Glutamatergic neuron (in vitro differentiated cells): ENCODE measurements around the gene LIPF. TPM values are rescaled to one million over a fixed set of nuclear protein-coding genes. Genes with fewer than 3 reads are reported as not detected.

Experiments used
- DNase-seq: peaks from one replicate; pipeline ENCODE4 v3.0.0; 2022
- H3K27ac Mint-ChIP-seq: one replicate; pipeline ENCODE4 v1.8.0; 2020; ENCODE audit warnings: mild to moderate bottlenecking, mixed read lengths, inconsistent platforms; ENCODE audit not compliant: unreplicated experiment
- H3K27me3 Mint-ChIP-seq: one replicate; pipeline ENCODE4 v1.8.0; 2020; ENCODE audit warnings: mild to moderate bottlenecking, moderate library complexity, mixed read lengths, inconsistent platforms; ENCODE audit not compliant: unreplicated experiment
- H3K36me3 Mint-ChIP-seq: one replicate; pipeline ENCODE4 v1.8.0; 2020; ENCODE audit warnings: mild to moderate bottlenecking, mixed read lengths, inconsistent platforms; ENCODE audit not compliant: unreplicated experiment
- H3K4me1 Mint-ChIP-seq: one replicate; pipeline ENCODE4 v1.8.0; 2020; ENCODE audit warnings: mild to moderate bottlenecking, low read depth, mixed read lengths, inconsistent platforms; ENCODE audit not compliant: unreplicated experiment
- H3K4me3 Mint-ChIP-seq: one replicate; pipeline ENCODE4 v1.8.0; 2020; ENCODE audit warnings: mild to moderate bottlenecking, mixed read lengths, inconsistent platforms; ENCODE audit not compliant: unreplicated experiment
- H3K9me3 Mint-ChIP-seq: one replicate; pipeline ENCODE4 v1.8.0; 2020; ENCODE audit warnings: mild to moderate bottlenecking, moderate library complexity, mixed read lengths, inconsistent platforms; ENCODE audit not compliant: unreplicated experiment
- total RNA-seq: library from RNA; stranded (reverse); fragmentation: NEBNext Ultra II Directional; extraction: Animal tissue kit (Norgen Biotek cat#: 25700); gene quantifications from one replicate; pipeline ENCODE4 v1.2.1, GENCODE V29; 2021; ENCODE audit not compliant: unreplicated experiment
- TF ChIP-seq, protein P1 (sequence below): fragments of 200-600 bp; sonication (generic); IDR thresholded peaks from one replicate; pipeline ENCODE4 v1.5.0; 2021; ENCODE audit not compliant: partially characterized antibody, unreplicated experiment

The LIPF gene
- total RNA-seq, 1 donor from 2014 or later: not detected

DNA sequence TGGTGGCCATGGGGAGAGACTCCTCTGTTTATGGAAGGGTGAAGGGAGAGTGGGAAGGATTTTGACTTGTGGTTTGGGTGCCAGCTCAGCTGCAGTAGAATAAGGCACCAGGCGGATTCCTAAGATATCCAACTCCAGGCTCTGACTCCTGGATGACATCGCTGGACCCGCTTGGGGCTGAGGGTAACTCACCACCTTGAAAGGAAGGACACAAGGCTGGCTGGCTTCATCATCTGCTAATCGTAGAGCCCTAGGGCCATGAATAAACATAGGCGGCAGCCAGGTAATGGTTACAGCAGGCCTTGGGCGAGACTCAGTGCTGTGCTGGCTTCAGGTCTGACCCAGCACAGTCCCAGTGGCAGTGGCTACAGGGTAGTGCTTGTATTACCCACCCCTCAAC lies 25.1 kb downstream of the LIPF start:
- H3K4me3 Mint-ChIP-seq: no peak overlapping the region
- H3K36me3 Mint-ChIP-seq: no peaks in the 10 kb centered on the region
- H3K27ac Mint-ChIP-seq: no peak overlapping the region
- no peaks in the 10 kb centered on the region for H3K27me3 Mint-ChIP-seq
- no peaks in the 10 kb centered on the region for H3K4me1 Mint-ChIP-seq
- H3K9me3 Mint-ChIP-seq: no peaks in the 10 kb centered on the region
- TF ChIP-seq, protein P1, sequence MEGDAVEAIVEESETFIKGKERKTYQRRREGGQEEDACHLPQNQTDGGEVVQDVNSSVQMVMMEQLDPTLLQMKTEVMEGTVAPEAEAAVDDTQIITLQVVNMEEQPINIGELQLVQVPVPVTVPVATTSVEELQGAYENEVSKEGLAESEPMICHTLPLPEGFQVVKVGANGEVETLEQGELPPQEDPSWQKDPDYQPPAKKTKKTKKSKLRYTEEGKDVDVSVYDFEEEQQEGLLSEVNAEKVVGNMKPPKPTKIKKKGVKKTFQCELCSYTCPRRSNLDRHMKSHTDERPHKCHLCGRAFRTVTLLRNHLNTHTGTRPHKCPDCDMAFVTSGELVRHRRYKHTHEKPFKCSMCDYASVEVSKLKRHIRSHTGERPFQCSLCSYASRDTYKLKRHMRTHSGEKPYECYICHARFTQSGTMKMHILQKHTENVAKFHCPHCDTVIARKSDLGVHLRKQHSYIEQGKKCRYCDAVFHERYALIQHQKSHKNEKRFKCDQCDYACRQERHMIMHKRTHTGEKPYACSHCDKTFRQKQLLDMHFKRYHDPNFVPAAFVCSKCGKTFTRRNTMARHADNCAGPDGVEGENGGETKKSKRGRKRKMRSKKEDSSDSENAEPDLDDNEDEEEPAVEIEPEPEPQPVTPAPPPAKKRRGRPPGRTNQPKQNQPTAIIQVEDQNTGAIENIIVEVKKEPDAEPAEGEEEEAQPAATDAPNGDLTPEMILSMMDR: no peak
- DNase-seq: no peak

DNA sequence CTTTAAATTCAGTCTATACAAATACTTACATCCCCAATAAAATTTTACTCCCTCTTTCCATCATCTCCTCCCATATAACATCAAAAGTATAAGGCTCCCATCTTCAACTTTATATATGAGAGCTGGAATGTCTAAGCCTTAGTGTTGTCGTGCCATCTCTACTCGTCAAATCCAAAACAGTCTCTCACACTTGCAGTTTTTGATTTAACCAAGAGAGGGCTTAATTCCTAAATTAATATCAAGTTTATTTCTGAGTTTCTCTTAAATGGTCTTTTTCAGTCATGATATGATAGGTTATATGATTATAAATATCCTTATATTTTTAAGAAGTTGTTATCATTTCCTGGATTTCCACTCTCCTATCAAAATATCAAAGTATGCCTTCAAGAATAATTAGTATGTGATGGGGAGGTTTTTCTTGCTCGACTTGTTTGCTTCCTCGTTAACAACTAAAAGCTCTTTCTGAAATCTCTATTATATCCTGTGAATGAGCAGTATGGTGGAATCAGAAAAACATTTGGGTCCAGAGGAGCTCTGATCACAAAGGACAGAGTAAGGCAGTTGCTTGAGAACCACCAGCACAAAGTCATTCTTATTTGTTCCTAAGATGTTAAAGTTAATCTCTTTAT lies 29.3 kb downstream of the LIPF start:
- no peaks in the 10 kb centered on the region for H3K36me3 Mint-ChIP-seq
- DNase-seq: no peak
- H3K27ac Mint-ChIP-seq: no peak overlapping the region
- H3K27me3 Mint-ChIP-seq: peaks cover 3% of the 10 kb centered on the region
- no peaks in the 10 kb centered on the region for H3K9me3 Mint-ChIP-seq
- no peaks in the 10 kb centered on the region for H3K4me1 Mint-ChIP-seq
- TF ChIP-seq, protein P1: no peak
- H3K4me3 Mint-ChIP-seq: no peak overlapping the region

DNA sequence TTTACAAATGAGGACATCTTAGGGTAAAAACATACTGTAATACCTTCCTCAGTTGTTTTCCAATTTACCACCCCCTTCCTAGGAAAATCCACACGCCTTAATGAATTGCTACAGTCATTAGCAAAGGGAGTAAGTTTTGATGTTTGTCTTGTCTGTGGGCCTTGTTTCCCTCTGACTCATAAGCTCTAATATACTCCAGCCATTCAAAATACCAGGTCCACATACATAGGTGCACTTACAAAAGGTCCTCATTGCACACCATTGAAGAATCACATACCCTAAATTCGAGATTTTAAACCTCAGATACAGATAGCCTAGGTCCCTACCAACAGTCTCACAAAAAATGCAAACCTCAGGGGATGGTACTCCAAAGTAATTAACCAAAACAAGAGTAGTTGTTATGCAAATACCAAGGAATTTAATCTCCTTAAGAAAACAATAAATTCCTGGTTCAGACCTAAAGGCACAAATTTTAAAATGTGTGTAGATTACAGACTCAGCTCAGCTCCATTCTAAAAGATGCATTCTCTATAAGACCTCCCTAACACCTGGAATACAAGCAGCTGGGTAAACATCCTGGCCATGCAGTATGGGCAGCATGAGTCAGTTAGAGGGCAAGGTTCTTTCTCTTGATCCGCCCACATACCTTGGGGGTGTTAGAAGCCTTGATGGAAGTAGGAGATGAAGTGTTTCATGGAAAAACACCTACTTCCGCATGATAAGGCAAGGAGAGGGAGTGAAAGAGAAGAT lies 38.8 kb downstream of the LIPF start:
- Mint-ChIP-seq H3K27ac (no peak overlapping the region), H3K4me3 (no peak overlapping the region), H3K4me1 (no peaks in the 10 kb centered on the region), H3K36me3 (no peaks in the 10 kb centered on the region), H3K9me3 (no peaks in the 10 kb centered on the region), H3K27me3 (peaks cover 13% of the 10 kb centered on the region)
- TF ChIP-seq, protein P1: no peak
- DNase-seq: no peak

DNA sequence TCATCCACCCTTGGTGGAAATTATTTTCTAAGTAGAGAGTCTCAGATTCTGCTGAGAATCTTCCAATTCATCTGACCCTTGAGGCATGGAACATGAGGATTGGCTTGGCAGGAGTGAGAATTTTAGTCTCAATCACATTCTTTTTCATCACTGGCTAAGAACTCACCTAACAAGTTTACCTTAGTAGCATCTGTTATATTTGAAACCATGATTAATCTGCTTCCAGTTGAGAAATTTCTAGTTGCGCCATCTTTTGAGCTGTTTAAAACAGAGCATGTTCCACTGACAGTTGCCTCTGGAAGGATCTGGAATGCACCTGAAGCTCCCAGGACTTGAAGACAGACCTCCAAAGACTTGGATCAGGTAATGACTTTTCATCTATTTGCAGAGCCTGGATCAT lies 41.7 kb downstream of the LIPF start, which contains the start of gene LIPK:
Gene LIPK, plus strand, starts transcription at position 292 of the 400 bp plus-strand sequence. CDS start 18,295 bp downstream, outside the sequence.
- H3K4me1 Mint-ChIP-seq: no peaks in the 10 kb centered on the region
- peaks cover 7% of the 10 kb centered on the region for H3K27me3 Mint-ChIP-seq
- no peak for DNase-seq
- no peaks in the 10 kb centered on the region for H3K36me3 Mint-ChIP-seq
- no peak within 1 kb of the TSS for H3K27ac Mint-ChIP-seq
- no peaks in the 10 kb centered on the region for H3K9me3 Mint-ChIP-seq
- no peak within 1 kb of the TSS for H3K4me3 Mint-ChIP-seq
- TF ChIP-seq, protein P1: no peak
